GM12864 (cell line): ENCODE results near the gene CCDC33.

Source experiments
- DNase-seq: peaks from one replicate; pipeline ENCODE4 v3.0.0-alpha.2; 2011; ENCODE audit warnings: low read depth
- H3K4me3 ChIP-seq: 2 replicates; pipeline ENCODE4 v1.5.1; 2011; ENCODE audit warnings: mild to moderate bottlenecking, low read depth, low read length, control low read depth
- TF ChIP-seq, protein P1 (sequence below): IDR thresholded peaks from 2 replicates; pipeline ENCODE4 v1.5.1; 2011; ENCODE audit warnings: low read depth, mild to moderate bottlenecking, moderate library complexity, low read length, control low read depth, inconsistent platforms; ENCODE audit errors: missing control alignments

CCDC33 gene

DNA sequence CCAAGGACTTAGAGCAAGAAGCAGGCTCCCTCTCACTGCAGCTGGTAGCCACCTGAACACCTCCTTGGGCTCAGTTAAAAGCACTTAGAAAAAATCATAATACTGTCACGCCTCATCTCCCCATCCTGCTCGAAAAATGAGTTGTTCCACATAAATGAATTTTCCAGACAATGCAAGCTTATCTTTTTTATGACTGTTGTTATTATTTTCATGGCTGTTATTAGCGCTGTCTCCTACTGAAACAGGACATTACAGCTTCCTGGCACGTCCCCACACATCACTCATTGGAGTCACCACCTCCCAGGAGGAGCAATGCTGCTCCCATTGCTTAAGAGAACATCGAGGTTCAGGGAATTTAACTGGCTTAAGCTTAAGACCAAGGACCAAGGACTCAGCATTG is 26.5 kb downstream of the CCDC33 start:
- no peak for DNase-seq
- no peak overlapping the region for H3K4me3 ChIP-seq

DNA sequence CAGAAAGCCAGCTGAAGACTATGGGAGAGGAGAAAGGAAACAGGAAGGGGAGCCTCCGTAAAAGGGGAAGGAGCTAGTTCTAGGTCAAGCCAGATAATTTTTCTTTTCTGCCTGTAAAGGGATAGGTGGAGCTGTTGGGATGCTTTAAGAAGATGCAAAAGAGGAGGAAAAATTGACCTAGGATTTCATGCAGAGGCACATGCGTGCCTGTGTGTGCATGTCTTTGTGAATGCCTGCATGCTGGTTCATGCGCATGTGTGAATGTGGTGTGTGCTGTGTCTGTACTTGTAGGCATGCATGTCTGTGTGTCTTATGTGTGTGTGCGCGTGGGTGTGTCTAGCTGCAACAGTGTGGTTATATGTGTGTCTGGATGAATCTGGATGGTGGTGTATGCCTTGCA is 27.3 kb downstream of the CCDC33 start:
- DNase-seq: no peak
- H3K4me3 ChIP-seq: no peak overlapping the region
- TF ChIP-seq, protein P1, sequence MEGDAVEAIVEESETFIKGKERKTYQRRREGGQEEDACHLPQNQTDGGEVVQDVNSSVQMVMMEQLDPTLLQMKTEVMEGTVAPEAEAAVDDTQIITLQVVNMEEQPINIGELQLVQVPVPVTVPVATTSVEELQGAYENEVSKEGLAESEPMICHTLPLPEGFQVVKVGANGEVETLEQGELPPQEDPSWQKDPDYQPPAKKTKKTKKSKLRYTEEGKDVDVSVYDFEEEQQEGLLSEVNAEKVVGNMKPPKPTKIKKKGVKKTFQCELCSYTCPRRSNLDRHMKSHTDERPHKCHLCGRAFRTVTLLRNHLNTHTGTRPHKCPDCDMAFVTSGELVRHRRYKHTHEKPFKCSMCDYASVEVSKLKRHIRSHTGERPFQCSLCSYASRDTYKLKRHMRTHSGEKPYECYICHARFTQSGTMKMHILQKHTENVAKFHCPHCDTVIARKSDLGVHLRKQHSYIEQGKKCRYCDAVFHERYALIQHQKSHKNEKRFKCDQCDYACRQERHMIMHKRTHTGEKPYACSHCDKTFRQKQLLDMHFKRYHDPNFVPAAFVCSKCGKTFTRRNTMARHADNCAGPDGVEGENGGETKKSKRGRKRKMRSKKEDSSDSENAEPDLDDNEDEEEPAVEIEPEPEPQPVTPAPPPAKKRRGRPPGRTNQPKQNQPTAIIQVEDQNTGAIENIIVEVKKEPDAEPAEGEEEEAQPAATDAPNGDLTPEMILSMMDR: no peak

More for the DNA sequence above, 26.5 kb downstream of the CCDC33 start:
- TF ChIP-seq, protein P1: no peak

DNA sequence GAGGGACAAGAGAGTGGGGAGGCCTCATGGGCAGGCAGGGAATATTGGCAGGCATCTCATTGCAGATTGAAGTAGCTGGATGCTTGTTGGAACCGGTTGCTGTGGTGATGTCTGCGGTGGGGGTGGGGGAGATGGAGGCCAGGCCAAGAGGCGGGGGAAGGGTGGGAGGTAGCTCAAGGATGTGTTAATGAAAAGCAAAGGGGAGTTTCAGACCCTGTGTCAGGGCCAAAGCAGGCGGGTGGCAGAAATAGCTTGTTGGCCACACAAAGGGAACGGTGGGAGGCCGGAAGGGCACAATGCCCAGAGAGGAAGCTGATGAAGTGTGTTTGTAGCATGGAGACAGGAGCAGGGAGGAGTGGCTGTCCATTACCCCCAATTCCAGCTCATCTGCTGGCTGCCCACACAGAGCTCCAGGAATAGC is 28.0 kb downstream of the CCDC33 start:
- no peak overlapping the region for H3K4me3 ChIP-seq
- TF ChIP-seq, protein P1: no peak
- no peak for DNase-seq

DNA sequence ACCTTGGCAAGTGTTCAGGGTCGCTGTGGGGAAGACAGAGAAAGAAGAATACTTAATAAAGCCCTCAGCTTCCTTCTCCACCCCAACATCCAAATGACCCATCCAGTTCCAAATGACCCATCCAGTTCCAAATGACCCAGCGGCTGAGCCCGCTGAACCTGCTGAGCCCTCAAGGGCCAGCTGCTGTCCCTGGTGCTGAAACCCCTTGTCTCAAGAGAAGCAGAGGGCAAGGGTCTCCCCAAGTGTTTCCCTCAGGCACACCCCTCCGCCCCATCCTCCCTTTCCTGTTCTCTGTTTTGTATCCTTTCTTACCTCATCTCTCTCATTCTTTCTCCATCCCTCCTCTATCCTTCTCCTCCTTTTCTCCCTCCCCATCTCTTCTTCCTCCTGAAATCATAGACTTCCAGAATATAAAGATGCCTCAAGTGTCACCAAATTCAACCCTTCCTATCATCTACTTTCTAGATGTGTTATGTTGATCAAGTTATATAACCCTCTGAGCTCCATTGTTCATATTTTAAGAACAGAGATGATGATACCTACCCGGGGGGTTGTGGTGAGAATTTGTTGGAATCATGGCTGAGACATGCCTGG is 29.0 kb downstream of the CCDC33 start:
- TF ChIP-seq, protein P1: no peak
- no peak overlapping the region for H3K4me3 ChIP-seq
- DNase-seq: no peak

DNA sequence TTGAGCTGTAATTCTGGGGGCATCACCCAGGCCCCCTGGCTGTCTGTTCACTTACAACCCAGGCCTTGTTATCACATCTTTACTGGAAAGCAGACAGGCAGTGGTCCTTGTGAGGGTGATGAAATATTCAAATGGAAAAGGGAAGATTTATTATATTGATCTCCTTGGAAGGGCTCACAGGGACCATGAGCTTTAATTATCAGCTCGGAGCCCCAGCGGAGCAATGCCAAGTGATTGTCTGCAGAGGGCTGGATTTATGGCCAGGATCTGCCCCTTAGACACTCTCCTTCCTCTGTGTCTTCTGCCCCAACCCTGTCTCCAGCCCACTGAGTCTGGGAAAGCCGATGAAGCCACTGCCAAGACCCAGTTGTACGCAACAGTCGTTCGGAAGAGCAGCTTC is 31.9 kb downstream of the CCDC33 start:
- H3K4me3 ChIP-seq: no peak overlapping the region
- TF ChIP-seq, protein P1: no peak

DNA sequence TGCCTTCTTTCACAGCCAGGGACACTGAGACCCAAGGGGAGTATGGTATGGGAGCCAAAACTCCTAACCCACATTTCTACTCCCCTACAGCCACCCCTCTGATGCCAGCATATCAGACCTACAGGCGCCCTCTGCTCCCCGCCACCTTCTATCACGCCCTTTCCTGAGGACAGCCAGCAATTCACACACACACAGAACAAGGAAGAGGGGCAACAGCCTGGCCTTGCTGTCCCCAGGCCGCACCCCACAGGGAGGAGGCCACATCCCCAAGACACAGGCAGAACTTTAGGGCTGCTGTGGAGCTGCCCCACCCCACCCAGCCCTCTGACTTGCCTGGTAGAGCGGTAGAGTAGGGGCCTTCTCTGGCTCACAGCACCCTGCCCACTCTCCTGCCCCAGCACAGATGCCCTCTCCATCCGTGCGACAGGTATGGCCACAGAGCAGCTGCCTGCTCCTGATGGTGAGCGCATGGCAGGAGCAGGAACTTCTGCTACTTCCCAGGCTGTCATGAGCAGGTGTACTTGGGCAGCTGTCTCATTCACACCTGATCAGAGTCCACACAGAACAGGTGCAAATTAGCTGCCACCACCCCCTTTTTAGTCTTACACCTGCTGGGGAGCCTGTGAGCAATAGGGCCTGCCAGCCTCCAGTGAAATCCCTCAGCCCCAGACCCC is 33.4 kb downstream of the CCDC33 start:
- H3K4me3 ChIP-seq: no peak overlapping the region
- DNase-seq: no peak
- TF ChIP-seq, protein P1: no peak

More for the DNA sequence above, 31.9 kb downstream of the CCDC33 start:
- no peak for DNase-seq

DNA sequence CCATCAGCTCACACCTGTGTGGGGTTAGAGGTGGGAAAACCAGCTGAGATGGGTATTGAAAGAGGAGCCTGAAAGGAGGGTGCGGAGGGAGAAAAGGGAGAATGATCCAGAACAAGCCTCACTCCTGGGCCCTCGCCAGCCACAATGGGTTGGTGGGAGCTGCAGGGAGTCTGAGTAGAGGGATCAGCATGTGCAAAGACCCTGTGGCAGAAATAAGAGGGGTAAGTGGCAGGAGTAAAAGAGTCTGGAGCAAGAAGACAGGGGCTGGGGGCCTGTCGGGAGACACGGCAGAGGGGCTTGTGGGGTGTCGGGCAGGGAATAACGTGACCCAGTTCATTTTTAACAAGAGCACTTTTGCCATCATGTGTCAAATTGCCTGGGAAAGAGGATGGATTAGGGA is 34.0 kb downstream of the CCDC33 start:
- no peak overlapping the region for H3K4me3 ChIP-seq
- DNase-seq: no peak
- TF ChIP-seq, protein P1: no peak
